ENCODE results near the gene CDKL4. TPM values are rescaled to one million over a fixed set of nuclear protein-coding genes. Genes with fewer than 3 reads are reported as not detected.
A peak's percentile ranks its signal among the peaks of the same experiment; 100 is the strongest.

The CDKL4 gene
- total and polyA plus RNA-seq, 2 of the 13 experiments (the other 11 are each of a cell fraction or from before 2014, with no cell fraction given): 0.29 to 0.50 TPM

GRCh38 chr2:39181297-39181696 lies 62.5 kb downstream of the CDKL4 start (continued):
- TF ChIP-seq AHDC1 (CRISPR knock-in tag; IDR thresholded peaks at IDR 0.05; ENCODE audit: borderline replicate concordance): peak; percentile 69; the same call in 1 of the 2 replicates
- no peak for TF ChIP-seq ZBTB21 (CRISPR knock-in tag; IDR thresholded peaks at IDR 0.05)
- TF ChIP-seq ZNF589 (CRISPR knock-in tag; conservative IDR thresholded peaks at IDR 0.05): no peak
- TF ChIP-seq ASH2L (IDR thresholded peaks at IDR 0.05; ENCODE audit: insufficient read length, low read depth, low read length): no peak
- no peak for TF ChIP-seq SP2 (CRISPR knock-in tag; IDR thresholded peaks at IDR 0.05)
- peak; percentile 49 for TF ChIP-seq HNF4A (CRISPR knock-in tag; IDR thresholded peaks at IDR 0.05)
- TF ChIP-seq PHF21A (CRISPR knock-in tag; IDR thresholded peaks at IDR 0.05): no peak
- no peak for TF ChIP-seq ZNF264 (CRISPR knock-in tag; IDR thresholded peaks at IDR 0.05)
- peak; percentile 69; the same call in 1 of the 2 replicates for TF ChIP-seq SALL1 (CRISPR knock-in tag; IDR thresholded peaks at IDR 0.05)
- TF ChIP-seq ZNF337 (CRISPR knock-in tag; IDR thresholded peaks at IDR 0.05; ENCODE audit: borderline replicate concordance, low read depth): no peak
- TF ChIP-seq AHR (CRISPR knock-in tag; IDR thresholded peaks at IDR 0.05): no peak
- TF ChIP-seq ETV6 (CRISPR knock-in tag; conservative IDR thresholded peaks at IDR 0.05): no peak
- TF ChIP-seq U2AF1 (optimal IDR thresholded peaks at IDR 0.05; ENCODE audit: low read depth, low read length): no peak
- TF ChIP-seq, protein P1, sequence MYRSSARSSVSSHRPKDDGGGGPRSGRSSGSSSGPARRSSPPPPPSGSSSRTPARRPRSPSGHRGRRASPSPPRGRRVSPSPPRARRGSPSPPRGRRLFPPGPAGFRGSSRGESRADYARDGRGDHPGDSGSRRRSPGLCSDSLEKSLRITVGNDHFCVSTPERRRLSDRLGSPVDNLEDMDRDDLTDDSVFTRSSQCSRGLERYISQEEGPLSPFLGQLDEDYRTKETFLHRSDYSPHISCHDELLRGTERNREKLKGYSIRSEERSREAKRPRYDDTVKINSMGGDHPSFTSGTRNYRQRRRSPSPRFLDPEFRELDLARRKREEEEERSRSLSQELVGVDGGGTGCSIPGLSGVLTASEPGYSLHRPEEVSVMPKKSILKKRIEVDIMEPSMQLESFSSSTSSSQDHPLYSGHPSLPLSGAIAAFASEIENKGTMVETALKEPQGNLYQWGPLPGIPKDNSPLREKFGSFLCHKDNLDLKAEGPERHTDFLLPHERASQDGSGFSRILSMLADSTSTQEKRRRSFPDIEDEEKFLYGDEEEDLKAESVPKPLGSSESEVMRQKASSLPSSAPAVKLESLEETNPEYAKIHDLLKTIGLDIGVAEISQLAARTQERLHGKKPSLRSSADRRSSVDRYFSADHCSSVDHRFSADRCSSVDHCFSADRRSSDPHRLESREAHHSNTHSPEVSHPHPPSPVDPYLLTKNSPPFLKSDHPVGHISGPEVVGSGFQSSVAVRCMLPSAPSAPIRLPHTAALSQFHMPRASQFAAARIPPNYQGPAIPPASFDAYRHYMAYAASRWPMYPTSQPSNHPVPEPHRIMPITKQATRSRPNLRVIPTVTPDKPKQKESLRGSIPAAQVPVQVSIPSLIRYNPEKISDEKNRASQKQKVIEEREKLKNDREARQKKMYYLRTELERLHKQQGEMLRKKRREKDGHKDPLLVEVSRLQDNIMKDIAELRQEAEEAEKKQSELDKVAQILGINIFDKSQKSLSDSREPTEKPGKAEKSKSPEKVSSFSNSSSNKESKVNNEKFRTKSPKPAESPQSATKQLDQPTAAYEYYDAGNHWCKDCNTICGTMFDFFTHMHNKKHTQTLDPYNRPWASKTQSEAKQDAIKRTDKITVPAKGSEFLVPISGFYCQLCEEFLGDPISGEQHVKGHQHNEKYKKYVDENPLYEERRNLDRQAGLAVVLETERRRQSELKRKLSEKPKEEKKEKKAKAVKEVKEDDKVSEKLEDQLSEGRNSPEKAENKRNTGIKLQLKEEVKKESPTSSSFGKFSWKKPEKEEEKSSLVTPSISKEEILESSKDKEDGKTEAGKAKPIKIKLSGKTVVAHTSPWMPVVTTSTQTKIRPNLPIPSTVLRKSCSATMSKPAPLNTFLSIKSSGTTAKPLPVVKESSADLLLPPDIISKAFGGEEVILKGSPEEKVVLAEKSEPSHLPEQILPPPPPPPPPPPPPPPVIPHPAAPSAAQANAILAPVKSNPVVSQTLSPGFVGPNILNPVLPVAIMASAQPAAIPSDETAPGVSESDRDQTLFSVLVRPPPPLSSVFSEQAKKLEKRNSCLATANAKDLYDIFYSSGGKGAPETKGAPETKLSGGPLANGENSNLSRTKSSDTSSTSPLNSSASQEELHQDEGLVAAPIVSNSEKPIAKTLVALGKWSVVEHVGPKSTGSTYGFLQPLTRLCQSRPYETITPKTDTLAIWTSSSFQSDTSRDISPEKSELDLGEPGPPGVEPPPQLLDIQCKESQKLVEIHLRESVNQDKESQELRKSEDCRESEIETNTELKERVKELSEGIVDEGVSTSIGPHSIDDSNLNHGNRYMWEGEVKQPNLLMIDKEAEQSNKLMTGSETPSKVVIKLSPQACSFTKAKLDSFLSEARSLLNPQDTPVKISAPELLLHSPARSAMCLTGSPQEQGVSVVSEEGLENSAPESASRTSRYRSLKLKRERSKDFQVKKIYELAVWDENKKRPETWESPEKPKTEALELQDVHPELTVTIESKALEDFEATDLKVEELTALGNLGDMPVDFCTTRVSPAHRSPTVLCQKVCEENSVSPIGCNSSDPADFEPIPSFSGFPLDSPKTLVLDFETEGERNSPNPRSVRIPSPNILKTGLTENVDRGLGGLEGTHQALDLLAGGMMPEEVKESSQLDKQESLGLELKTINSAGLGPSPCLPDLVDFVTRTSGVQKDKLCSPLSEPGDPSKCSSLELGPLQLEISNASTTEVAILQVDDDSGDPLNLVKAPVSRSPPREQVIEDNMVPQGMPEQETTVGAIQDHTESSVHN (CRISPR knock-in tag; IDR thresholded peaks at IDR 0.05): no peak
- TF ChIP-seq IRF2 (CRISPR knock-in tag; IDR thresholded peaks at IDR 0.05): no peak
- no peak for TF ChIP-seq ZNF160 (CRISPR knock-in tag; IDR thresholded peaks at IDR 0.05)

All from HepG2 (cell line).